Measurements from ENCODE around the gene CDC6.

The CDC6 gene, protein sequence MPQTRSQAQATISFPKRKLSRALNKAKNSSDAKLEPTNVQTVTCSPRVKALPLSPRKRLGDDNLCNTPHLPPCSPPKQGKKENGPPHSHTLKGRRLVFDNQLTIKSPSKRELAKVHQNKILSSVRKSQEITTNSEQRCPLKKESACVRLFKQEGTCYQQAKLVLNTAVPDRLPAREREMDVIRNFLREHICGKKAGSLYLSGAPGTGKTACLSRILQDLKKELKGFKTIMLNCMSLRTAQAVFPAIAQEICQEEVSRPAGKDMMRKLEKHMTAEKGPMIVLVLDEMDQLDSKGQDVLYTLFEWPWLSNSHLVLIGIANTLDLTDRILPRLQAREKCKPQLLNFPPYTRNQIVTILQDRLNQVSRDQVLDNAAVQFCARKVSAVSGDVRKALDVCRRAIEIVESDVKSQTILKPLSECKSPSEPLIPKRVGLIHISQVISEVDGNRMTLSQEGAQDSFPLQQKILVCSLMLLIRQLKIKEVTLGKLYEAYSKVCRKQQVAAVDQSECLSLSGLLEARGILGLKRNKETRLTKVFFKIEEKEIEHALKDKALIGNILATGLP

DNA sequence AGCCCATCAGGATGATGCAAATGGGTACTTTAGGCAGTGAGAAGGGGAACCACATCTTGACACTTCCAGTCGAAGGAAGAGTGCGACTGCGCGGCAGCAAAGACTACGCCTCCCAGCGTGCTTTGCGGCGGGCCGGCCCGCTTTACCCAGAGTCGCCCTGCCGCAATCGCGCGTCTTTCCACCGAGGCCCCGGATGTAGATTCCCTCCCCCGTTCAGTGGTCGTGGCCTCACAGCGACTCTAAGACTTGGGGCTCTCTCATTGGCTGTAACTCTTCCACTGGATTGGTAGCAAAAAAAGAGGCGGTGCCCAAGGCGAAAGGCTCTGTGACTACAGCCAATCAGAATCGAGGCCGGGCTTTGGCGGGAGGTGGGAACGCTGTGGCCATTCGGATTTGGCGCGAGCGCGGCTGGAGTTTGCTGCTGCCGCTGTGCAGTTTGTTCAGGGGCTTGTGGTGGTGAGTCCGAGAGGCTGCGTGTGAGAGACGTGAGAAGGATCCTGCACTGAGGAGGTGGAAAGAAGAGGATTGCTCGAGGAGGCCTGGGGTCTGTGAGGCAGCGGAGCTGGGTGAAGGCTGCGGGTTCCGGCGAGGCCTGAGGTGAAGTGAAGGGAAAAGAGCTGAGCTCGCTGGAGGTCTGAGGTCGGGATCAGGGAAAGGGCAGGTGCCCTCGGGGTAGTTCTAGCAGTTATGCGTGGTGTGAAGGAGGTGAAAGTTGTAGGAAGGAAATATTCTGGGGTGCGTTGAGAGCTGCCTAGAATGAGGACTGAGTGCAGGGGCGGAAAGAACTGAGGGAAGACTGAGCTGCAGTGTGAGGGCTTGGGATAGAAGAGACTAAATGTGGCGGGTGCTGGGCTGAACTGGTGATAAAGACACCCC is at the start of gene CDC6:
Gene CDC6 (plus strand): TSS at position 386 of the 876 bp plus-strand sequence. CDS start 1,542 bp downstream, outside the sequence.
- peak; percentile 97 for DNase-seq

DNA sequence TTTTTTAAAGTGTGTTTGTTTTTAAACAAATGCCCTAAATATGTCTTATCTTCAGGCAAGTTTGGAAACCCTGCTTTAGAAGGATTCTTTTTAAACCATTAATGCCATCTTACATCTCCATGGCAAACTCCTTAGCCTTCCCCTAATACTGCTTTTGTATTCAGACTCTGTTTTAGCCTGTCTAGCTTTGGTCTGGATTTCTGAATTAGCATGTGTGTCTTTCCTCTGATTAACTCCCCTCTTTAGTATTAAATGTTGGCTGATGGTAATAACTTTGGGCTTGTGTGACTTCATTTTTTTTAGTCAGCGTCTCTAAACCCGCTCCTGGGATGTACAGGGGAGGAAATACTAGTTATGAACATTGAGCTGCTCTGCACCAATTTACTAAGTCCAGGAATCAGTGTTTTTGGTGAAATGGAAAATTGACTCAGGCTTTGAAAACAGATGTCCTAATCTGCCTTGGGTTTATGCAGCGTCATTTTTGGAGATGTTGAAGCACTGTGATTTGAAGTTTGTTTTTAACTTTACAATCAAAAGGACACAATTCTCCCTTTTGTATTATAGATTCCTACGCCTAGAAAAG is 46.3 kb upstream of the CDC6 start:
- no peak for DNase-seq

DNA sequence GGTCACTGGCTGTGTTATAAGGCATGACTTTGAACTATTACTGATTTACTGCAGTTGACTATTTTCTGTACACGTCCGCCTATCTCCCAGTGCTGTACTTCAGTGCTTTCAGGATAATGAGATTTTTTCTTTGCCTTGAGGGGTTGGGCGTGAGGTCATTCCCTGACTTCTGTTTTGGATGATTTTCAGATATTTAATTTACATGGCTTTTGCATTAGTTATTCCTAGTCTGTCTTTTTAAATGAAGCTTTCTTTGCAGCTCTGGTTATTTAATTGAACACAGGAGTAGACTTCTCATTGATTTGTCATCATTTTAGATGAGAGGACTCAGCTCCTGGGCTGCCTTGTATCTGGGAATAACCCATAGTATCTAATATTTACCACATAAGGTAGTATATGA is 44.9 kb upstream of the CDC6 start:
- DNase-seq, result no peak

DNA sequence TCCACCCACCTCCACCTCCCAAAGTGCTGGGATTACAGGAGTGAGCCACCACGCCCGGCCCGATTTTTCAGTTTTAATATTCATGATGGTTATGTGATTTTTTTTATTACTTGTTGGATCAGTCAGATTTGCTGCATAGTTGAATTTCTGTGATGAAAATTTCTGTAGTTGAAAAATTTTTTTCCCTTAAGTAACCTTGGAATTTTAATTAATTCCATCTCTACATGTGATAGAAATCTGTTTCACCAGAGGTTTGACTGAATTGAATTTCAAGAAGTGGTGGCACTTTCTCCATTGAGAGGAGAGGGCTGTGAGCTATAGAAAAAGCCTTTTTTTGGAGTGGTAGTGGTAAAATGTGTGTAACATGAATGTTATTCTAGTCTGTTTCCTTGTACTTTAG is 43.9 kb upstream of the CDC6 start:
- DNase-seq, result no peak

DNA sequence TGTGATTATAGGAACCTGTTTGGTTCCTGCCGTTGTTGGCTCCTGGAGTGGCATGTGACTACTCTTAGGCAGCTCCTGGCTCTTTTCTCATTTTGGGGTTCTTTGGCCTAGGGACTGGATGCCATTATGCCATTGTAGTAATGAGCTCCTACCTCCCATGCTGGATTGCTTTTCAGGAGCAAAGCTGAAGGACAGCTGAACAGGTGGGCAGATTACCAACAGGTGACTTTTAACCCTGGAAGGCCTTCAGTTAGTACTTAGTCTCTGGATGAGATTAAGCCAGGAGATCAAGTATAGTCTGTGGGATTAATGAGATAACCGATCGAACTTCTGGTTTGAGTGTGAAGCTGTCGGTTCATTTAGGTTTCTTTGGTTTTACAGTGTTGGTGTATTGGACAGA is 43.4 kb upstream of the CDC6 start:
- no peak for DNase-seq

DNA sequence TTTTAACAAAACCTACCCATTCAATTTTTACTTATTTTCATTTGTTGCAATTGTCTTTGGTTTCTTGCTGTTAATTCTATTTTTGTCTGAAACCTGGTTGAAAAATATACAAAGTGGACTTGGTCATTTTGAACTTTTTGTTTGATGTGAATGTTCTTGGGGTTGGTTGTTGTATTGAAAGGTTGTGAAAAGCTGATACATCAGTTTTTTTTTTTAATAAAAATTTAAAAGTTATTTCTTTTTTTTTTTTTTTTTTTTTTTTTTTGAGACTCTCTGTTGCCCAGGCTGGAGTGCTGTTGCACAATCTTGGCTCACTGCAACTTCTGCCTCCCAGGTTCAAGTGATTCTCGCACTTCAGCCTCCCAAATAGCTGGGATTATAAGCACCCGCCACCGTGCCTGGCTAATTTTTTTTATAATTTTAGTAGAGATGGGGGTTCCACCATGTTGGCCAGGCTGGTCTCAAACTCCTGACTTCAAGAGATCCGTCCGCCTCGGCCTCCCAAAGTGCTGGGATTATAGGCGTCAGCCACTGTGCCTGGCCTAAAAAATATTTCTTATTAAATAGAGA is 39.7 kb upstream of the CDC6 start:
- no peak for DNase-seq

DNA sequence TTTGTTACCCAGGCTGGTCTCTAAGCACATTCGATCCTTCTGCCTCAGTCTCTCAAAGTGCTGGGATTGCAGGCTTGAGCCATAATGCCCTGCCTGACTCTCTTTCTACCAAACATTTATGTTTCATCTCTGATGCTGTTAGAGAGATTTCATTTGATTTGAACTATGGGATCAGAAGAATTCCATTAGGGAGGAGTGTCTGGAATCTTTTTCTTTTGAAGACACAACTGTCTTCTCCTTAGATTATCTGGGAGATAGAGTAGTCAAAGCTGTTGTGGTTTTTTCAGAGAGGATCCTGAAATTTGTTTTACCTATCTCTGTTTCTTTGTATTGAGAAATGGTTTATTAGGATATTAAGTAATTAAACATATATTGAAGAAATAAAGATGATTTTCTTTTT is 39.2 kb upstream of the CDC6 start:
- DNase-seq, result no peak

DNA sequence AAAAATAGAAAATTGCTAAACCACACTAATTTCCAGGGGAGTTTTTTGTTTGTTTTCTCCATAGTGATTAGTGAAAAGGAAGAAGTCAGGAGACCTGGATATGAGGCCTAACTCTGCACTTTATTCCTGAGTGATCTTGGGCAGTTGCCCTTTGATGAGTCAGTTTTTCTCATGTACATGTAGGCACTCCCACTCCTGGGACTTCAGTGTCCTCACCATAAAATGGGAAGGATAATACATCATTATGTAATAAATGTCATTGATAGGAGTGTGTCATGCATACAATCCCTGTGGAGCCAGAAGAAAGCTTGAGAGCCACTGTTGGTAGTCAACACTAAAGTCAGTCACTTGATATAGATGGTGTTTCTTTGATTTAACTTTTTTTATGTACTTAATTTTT is 36.1 kb upstream of the CDC6 start:
- DNase-seq, result no peak

DNA sequence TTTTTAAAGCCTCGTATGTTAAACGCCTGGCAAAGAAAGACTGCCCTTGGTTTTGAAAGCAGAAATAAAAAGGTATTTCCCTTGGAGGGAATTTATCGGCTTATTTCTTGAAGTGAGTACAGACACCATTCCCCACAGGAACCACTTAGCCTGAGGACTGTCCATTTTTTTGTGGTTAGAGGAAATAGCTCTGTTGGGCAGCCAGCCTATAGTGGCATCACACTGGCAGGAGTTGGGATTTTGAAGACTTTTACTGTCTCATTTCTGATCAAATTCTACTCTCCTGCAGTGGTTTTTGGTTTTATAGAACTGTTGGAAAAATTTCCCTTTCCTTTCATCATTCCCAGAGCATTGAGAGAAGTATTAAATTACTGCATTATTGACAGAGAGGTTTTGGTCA is 34.1 kb upstream of the CDC6 start:
- DNase-seq, result no peak

DNA sequence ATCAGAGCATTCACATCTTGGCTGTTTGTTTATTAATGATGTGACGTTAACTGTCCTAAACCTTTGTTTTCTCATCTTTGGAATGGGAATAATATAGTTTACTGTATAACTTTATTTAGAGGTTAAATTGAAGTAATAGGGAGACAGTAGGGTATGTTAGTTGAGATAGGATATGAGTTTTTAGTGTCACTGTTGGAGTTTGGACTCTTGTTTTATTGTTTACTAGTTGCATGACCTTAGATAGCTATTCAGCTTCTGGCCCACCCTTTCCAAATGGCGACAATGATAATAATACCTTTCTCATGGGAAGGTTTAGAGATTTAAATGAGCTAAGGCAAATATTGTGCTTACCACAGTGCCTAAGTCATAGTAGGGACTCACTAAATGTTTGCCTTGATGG is 28.2 kb upstream of the CDC6 start:
- no peak for DNase-seq

DNA sequence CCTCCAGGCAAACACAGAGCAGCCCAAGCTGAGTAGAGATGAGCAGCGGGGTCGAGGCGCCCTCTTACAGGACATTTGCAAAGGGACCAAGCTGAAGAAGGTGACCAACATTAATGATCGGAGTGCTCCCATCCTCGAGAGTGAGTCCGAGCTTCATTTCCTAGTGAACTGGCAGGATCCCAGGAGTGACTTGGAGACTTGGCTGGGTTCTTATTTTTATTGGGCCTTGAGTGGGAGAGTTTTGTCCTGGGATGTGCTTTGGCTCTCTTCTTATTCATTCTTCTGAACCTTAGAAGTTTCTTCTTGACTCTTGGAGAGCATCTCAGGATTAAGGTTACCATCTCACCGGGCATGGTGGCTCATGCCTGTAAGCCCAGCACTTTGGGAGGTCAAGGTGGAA is 27.2 kb upstream of the CDC6 start:
- no peak for DNase-seq

DNA sequence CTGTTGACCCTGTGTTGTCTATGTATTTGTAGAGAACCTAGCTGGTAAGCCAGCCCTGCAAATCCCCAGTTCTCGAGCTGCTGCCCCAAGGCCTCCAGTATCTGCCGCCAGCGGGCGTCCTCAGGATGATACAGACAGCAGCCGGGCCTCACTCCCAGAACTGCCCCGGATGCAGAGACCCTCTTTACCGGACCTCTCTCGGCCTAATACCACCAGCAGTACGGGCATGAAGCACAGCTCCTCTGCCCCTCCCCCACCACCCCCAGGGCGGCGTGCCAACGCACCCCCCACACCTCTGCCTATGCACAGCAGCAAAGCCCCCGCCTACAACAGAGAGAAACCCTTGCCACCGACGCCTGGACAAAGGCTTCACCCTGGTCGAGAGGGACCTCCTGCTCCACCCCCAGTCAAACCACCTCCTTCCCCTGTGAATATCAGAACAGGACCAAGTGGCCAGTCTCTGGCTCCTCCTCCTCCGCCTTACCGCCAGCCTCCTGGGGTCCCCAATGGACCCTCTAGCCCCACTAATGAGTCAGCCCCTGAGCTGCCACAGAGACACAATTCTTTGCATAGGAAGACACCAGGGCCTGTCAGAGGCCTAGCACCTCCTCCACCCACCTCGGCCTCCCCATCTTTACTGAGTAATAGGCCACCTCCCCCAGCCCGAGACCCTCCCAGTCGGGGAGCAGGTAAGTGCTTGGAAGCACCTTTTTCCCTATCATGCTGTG is 23.1 kb upstream of the CDC6 start:
- DNase-seq, result no peak

DNA sequence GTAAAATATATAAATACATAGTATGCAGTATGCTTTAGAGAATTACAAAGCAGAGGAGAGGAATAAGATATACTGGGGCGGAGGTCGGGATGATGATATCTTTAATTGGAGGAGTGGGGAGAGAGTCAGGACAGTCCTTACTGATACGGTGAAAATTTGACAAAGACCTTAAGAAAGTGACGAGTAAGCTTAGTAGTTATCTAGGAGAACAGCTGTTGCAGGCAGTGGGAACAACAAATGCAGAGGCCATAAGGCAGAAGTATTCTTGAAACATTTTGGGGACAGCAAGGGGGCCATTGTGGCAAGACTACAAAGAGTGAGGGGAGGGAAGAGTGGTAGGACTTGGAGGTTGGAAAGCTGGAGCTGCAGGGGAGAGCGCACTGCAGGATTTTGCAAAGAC is 22.3 kb upstream of the CDC6 start:
- DNase-seq, result no peak

DNA sequence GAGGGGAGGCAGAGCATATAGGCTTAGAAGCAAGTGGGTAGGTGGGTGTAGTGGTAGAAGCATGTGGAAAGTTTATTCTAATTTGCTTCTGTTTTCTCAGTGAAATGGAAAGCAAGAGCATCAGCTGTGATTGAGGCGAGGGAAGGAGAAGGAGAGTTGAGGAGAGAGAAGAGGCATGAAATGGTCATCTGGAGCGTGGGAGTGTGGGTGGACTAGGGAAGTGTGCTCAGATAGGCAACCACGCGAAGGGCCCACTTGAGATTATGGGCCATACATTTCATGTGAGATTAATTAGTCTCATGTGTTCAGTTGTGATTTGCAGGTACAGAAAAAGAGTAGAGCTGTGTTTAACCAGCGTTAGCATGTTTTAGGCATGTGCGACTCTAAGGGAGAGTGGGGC is 20.8 kb upstream of the CDC6 start:
- DNase-seq, result no peak

DNA sequence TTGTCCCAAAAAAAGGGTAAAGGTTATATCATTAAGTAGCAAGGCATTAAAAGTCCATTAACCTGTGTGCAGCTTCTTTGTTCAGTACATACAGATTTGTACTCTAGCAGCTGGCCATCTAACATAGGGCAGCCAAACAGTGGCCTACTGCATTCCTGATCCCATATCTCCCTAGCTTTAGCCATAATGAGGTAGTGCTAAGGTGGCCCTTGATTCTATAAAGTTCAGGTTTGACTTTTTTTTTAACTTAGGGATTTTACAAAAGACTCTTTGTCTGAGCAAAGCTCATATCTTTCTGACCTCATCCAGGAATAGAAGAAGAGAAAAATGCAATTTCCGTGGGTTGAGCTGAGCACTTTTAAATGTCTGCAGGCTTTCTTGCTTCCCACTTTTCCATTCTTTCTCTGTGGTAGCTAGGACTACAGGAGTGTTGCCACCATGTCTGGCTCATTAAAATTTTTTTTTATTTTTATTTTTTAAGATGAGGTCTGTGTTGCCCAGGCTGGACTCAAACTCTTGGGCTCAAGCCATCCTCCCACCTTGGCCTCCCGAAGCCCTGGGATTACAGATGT is 19.5 kb upstream of the CDC6 start:
- no peak for DNase-seq

DNA sequence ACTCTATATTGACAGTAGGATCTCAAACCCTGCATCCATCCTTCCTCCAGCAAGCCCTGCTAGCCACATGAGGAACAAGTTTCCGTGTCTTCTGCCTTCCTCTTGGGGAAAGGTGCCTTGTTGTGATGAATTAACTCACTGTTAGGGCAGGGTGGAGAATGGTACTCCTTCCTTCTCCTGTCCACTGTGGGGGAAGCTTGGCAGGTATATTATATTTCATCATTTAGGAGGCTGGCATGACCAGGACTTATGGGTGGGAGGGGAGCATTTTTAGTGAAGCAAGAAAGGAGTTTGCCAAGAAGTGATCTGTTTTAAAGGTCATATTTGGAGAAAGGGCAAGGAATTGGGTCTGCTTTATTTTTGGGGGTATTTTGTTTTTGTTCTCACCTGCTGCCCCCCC is 9.3 kb upstream of the CDC6 start:
- no peak for DNase-seq

DNA sequence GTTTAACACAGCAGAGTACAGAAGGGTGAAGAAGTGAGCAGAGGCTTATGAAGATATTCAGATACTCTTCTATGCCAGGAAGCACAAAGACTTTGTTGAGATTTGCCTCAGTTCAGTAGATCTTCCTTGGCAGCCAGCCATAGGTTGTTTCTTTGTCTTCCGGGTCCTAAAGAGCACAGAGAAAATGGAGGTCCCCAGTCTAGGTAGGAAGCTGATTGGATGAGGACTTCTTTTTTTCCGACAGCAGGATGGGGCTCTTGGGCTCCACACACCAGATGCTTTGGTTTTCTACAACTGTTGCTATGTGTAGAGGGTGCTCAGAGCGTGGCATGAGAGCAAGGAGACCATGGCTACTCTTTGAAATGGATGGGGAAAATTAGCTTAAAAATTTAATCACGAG is 8.3 kb upstream of the CDC6 start:
- no peak for DNase-seq

DNA sequence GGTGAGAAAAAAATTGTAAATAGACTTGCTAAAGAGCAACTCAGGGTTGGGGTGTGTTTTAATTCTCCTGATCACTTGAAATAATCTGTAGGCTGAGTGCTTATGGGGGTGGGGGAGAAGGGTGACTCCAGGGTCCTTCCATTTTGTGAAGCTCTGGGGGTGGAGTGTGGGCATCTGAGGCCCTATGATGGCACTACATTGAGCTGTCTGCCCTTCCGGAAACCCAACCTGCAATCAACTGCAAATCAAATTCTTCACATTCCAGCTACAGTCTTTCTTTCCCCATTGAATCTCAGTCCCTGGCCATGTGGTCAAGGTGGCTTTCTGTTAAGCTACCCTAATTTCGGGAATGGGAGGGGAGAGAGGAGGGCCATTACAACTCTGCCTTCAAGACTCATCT is 6.0 kb upstream of the CDC6 start:
- no peak for DNase-seq

DNA sequence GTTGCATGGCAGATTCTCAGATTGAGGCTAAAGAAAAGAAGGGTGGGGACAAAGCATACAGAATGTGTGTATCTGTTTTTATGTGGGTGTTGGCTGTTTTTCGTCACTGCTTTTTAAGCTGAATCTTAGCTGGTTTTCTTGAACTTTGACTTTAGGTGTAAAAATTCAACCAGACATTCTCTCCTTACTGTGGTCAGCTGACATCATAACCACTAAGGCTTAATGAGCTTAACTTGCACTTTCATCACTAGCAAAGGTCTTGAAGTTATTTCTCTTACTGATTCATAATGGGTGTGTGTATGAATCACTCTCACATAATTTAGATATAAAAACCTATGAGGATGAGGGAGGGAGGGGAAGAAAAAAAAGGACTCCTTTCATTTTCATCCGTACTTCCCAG is 4.0 kb upstream of the CDC6 start:
- DNase-seq, result no peak

DNA sequence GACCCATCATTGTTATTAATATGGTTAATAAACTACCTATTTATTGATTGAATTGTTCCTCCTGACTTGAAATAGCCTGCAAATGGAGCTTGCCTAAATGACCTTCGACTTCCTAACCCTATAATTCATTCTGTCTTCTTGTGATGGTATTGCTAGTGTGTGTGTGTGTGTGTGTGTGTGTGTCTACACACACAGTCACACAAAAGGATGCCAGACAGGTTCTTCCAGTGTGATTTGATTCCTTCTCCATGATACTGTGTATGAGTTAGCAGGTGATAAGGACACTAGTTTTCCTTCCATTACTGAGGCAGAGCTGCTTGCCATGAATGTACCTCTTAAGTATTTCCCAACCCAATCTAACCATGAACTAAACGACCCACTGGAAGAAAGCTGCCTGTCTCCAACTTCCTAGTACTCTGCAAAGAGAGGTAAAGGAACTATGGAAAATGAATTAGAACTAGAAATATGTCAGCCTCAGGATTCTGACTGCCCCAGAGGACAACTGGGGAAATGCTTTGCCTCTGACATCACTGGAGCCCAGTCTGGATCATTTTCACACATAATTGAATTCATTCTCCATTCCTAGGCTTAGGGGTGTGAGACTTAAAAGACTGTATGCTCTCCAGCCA is 3.5 kb upstream of the CDC6 start:
- no peak for DNase-seq

DNA sequence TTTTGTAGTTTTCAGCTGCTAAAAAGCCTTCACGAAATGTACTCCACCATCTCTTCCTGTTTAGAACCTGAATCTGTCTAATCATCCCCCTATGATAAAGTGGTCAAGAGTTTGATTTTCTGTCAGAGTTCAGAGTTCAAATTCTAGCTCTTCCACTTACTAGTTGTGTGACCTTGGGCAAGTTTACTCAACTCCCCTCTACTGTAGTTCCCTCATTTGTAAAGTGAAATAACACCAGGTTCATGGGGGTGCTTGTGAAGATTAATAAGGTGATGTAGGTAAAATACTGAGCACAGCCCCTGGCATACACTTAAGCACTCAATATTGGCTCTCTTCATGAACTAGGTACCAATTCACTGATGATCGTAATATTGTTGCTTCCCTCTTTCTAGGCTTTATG is 1.2 kb upstream of the CDC6 start:
- no peak for DNase-seq

DNA sequence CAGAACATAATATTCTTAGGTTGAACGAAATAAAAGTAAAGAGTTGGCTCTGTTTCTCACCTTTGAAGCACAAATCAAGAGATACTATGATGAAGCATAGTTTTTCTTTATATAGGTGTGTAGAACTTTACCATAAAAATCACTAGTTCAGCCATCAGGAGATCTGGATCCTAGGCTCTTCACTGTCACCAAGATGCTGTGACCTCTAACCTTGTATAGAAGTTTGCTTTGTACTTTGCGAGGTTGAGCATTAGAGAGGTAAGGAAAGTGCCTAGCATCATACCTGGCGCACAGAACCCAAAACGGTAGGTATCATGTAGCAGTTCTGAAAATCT is 553 bp upstream of the CDC6 start:
- DNase-seq, result no peak
